GM12864 (cell line): ENCODE data around the gene MYH7B.

Experiments
- DNase-seq: peaks from one replicate; pipeline ENCODE4 v3.0.0-alpha.2; 2011; ENCODE audit warnings: low read depth
- H3K4me3 ChIP-seq: 2 replicates; pipeline ENCODE4 v1.5.1; 2011; ENCODE audit warnings: mild to moderate bottlenecking, low read depth, low read length, control low read depth
- TF ChIP-seq, protein P1 (sequence below): IDR thresholded peaks from 2 replicates; pipeline ENCODE4 v1.5.1; 2011; ENCODE audit warnings: low read depth, mild to moderate bottlenecking, moderate library complexity, low read length, control low read depth, inconsistent platforms; ENCODE audit errors: missing control alignments

The MYH7B gene

DNA sequence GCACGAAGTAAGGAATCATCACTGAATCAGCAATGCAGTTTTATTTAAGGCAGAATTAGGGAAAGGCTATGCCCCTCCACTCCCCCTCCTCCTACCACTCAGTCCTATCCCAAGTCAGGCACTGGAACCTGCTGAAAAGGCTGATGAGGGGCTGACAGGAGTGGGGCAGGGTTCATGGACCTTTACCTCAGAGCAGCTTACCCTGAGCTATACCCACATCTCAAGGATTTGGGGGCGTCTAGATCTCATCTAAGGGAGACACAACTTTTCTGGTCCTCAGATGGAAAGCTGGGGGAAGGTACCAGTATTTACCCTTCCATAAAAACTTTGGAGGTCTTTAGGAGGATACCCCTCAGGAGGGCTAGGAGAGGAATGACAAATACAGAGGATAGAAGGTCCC lies 27.3 kb upstream of the MYH7B start:
- no peak overlapping the region for H3K4me3 ChIP-seq
- DNase-seq, result no peak
- TF ChIP-seq, protein P1, sequence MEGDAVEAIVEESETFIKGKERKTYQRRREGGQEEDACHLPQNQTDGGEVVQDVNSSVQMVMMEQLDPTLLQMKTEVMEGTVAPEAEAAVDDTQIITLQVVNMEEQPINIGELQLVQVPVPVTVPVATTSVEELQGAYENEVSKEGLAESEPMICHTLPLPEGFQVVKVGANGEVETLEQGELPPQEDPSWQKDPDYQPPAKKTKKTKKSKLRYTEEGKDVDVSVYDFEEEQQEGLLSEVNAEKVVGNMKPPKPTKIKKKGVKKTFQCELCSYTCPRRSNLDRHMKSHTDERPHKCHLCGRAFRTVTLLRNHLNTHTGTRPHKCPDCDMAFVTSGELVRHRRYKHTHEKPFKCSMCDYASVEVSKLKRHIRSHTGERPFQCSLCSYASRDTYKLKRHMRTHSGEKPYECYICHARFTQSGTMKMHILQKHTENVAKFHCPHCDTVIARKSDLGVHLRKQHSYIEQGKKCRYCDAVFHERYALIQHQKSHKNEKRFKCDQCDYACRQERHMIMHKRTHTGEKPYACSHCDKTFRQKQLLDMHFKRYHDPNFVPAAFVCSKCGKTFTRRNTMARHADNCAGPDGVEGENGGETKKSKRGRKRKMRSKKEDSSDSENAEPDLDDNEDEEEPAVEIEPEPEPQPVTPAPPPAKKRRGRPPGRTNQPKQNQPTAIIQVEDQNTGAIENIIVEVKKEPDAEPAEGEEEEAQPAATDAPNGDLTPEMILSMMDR, result no peak

DNA sequence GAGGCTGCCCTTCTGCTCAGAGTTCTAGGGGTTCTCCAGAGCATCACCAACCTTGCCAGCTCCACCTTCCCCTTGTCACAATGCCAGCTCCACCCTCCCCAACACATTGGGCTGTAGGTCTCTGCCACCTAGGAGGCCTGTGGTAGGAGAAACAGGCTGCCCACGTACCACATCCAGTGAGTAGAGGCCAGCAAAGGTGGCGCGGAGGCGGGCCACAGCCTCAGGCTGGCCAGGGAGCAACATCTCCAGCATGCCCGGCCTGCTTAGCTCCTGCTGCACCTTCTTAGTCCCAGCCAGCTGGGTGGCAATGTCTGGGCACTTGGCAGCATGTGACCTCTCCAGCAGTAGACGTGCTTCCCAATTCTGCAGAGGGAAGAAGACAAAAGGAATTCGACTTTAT lies 23.9 kb upstream of the MYH7B start:
- TF ChIP-seq, protein P1, result no peak
- no peak for DNase-seq
- H3K4me3 ChIP-seq, result no peak overlapping the region

DNA sequence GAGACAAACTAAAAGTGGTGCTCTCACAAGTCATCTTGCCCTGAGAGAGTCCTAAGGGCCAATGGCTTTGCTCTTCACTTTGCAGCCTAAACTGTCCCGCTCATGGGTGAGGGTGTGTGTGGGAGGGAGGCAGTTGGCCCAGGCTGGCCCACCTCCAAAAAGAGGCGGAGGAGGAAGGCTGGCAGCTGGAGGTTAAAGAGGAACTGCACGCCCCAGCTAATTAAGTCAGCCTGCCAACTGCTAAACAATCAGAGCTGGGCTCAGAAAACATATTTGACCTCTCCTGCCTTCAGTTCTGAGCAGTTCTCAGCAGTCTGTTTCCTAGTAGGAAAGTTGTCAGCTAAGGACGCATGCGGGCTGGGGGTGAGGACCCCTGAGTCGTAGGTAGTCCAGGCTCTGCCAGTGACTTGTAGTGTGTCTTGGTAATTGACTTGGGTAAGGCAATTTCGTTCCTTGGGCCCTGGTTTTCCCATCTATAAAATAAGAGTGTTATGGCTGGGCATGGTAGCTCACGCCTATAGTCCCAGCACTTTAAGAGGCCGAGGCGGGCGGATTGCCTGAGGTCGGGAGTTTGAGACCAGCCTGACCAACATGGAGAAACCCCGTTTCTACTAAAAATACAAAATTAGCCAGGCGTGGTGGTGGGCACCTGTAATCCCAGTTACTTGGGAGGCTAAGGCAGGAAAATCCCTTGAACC lies 17.1 kb upstream of the MYH7B start:
- no peak for DNase-seq
- TF ChIP-seq, protein P1, result no peak
- H3K4me3 ChIP-seq, result no peak overlapping the region

DNA sequence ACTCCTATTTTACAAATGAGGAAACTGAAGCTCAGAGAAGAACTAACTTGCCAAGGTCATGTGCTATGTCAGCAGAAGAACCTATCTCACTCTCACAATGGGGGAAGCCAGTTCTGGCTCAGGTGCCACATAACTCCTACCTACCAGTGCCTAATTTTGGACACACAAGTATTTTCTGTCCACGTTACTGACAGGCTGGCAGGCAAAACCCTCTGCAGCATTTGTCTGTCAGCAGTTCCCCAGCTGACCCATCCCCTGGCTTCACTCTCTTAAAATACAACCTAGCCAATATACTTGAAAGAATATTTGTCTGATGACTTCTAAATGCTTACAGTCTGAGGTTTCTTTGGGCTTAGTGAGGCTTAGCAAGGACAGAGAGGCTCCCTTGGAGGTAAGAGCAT lies 15.6 kb upstream of the MYH7B start:
- no peak for DNase-seq
- TF ChIP-seq, protein P1, result no peak
- no peak overlapping the region for H3K4me3 ChIP-seq

DNA sequence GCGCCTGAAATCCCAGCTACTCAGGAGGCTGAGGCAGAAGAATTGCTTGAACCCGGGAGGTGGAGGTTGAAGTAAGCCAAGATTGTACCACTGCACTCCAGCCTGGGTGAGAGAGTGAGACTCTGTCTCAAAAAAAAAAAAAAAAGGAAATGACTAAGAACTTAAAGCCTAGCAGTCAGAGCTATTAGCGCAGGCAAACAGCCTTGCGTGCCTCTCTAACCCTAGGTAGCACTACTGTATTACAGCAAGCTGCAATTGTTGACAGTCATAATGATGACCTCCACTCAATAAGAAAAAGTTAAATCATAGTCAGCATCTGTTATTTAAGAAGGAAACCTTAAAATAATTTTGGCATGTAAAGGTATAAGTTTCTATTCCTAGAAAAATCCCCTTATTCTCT lies 14.4 kb upstream of the MYH7B start:
- H3K4me3 ChIP-seq, result no peak overlapping the region
- TF ChIP-seq, protein P1, result no peak
- DNase-seq, result no peak

DNA sequence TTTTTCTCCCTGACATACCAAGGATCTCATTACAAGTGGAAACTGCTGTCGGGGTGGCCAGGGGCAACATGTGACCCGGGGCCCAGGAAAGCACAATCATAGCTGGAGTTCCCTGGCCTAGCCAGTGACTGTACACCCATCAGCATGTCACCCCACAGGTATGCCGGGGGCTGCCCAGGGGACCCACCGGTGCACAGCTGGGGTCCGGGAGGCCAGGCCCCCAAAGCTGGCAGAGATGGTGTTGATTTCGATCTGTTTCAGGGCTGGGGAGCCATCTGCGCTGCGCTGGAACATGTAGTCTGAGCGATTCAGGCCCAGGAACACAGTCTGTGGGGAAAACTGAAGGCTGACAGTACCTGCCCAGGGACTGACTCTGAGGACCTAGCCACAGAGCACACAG lies 13.4 kb upstream of the MYH7B start:
- no peak overlapping the region for H3K4me3 ChIP-seq
- TF ChIP-seq, protein P1, result no peak
- no peak for DNase-seq

DNA sequence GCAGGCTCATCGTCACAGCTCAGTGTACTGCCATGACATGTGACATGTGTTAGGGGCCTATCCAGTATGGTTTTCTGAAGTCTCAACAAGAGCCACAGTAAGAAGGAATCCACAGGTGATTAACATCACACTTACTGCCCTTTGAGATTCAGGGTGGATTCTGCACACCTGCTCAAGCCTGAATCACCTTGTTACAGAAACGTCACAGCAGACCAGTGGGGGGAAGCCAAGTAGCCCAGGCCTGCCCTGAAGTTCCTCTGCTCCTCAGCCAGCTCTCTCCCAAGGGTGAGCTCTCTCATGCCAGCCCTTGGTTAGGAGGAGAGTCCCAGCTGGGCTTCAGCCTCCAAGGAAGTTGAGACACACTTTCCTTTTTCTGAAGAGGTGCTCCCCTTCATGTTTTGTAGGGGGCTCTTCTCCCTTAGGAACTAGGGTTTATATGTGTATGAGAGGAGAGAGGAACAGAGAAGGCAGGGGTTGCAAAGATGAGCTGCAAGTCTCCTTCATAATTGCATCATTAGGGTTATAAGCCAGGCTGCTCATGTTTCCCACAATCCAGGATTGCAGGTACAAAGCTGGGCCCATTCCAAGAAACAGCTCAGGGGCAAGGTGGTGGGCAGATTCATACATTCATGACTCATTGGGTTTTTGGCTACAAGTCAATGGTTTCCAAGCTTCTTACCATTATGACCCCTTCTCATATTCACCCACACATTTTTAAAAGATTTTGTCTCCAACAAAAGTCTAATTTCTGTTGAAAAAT lies 11.7 kb upstream of the MYH7B start:
- TF ChIP-seq, protein P1, result no peak
- DNase-seq, result no peak
- no peak overlapping the region for H3K4me3 ChIP-seq
